Activated CD4-positive, CD25-positive, alpha-beta regulatory T cell treated with anti-CD3 and anti-CD28 coated beads, Interleukin-2, amount 50 U/mL, for 72 hours (primary cell): Measurements from ENCODE around the gene HYPK.

Experiments used
- DNase-seq: peaks from one replicate; pipeline ENCODE4 v3.0.0; 2021

HYPK gene, protein sequence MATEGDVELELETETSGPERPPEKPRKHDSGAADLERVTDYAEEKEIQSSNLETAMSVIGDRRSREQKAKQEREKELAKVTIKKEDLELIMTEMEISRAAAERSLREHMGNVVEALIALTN

DNA sequence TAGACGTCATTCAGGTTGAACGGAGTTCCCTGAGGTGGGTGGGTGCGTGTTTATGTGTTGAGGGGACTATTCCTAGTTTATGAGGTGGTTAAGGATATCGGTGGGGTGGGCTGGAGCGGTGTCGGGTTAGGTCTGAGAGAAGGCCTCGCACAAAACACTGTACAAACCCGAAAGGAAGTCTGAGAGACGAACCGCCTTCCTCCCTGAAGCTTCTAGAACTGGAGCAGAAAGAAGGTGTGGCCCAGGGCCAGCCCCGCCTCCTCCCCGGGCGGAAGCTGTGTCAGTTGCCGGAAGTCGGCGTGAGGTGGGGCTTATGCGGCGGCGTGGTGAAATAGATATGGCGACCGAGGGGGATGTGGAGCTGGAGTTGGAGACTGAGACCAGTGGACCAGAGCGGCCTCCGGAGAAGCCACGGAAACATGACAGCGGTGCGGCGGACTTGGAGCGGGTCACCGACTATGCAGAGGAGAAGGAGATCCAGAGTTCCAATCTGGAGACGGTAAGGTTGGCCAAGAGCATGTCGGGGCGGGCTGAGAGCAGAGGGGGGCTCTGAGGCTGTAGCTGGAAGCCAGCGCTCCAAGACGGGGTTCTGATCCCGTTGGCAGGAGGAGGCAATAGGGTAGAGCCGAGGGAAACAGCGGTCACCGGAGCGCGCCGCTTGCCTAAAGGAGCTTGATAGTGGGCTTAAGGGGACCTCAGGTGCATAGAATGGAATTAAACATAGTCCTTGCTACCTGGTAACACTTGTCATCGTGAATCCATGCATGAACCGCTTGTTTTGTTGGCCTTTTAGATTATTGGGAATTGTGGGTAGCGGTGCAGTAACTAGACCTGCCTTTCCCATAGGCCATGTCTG is at the start of gene HYPK:
Gene HYPK (plus strand): TSS at position 314 of the 856 bp plus-strand sequence. CDS start 24 bp downstream, at position 338.
- peak; percentile 91 for DNase-seq

GRCh38 chr15:43751885-43752284 is 48.5 kb upstream of the HYPK start:
- no peak for DNase-seq

DNA sequence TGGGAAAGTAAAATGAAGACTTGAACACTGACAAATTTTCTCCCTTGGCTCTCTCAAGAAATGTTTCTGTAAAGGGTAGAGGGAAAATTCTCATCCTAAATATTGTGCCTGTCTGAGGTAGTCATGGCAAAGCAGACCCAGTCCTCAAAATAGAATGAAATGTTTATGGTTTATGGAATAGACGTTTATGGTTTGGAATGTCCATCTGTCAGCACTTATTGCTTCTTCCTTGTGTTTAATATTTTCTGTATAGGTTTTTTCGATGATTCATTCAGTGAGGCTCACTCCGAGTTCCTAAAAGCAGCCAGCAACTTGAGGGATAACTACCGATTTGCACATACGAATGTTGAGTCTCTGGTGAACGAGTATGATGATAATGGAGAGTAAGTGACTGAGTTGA is 37.6 kb upstream of the HYPK start:
- no peak for DNase-seq

DNA sequence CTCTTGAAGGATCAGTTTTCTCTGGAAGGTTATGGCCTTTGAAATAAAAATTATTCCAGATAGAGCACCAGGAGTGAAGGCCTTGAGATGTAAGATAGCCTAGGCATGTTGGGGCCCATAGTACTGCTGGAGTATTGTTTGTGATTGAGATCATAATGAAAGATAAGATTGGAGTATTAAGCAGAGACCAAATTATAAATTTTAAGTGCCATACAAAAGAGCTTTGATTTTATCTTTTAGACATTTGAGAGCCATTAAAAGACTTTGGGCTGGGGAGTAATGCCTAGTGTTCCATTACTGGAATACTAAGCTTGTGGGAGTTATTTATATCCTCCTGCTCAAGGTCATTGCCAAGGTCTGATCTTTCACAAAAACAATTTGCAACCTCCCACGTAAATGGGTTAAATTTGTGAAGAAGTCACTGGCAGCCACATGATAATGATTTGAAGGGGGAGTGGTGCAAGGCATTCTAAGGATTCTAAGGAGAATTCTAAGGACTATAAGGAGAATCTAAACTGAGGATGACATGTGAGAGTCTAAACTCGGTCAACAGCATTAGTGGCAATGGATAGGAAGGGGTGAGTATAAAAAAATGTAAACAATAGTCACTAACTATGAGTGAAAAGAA is 36.5 kb upstream of the HYPK start:
- DNase-seq: no peak

- peak; percentile 57 for DNase-seq
Measured at GRCh38 chr15:43769584-43770228, 30.7 kb upstream of the HYPK start.

DNA sequence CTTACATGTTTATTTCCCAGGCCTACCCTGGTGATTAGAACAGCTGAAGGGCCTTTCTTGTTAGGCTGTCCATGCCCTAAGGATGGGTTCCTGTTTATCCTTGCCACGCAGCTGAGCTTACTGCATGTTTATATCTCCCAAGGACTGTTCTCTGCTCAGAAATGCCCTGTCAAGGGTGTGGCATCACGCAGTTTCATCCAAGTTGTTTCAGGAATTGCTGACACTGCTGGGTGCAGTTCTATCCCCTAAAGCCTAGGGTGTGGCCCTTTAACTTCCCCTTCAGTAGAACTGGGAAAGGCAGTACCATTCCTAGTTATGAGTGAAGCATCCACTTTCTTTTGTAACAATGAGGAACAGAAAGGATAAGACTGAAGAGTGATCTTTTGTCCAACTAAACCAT is 28.6 kb upstream of the HYPK start:
- no peak for DNase-seq

DNA sequence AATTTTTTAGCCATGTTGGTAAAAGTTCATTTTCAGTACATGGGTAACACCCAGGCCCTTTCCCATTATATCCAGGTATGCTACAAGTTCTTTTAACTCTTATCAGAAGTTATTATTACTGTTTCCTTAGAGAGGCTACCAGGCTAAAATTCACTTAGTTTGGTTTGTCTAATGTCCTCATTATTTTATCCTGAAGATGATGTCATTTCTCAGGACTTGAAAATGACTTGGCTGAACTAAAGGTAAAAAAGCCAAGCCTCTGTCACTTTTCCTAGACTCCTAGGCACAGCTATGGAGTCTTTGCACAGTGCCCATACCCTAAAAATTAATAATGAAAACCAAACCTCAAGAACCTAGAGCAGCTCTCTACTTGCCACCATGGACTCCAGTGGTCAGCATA is 27.8 kb upstream of the HYPK start:
- no peak for DNase-seq

DNA sequence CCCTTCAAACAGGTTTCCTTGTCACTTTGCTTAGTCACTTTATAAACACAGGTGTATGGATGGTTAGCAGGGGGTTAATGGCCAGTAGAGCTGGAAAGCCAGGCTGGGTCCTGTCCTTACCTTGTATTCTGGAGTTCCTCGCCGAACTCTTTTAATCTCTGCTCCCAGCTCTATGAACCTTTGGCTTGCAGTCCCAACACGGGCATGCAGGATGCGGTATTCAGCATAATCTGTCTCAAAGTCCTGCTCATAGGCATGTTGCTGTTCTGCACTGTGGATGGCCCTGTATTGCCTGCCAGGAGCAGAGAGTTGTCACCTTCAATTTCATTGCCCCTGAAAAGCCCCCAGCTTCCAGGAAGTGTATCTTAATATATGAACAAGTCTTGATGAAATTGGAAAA is 26.3 kb upstream of the HYPK start:
- no peak for DNase-seq

DNA sequence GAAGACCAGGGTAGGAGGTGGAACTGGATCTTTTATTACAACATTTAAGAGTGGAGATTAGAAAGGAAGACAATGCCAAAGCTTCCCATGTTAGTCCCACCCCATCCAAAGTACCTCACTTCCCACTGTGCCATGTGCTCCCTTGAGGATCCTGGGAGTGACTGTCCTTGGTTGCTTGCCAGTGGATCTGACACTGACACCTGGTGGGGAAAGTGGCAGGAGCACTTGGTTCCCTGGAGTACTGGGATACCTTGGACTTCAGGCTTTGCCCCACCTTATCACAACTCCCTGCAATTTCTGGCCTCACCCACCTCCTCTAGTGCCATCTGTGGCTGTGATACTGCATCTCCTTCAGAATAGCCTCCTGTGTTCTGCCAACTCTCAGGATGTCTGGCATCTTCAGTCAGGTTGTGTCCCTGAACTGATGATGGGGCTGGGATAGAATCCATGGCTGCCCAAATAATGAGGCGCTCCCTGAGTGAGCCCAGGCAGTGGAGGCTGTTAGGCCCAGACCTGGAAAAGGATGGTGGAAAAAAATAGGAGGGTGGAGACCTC is 24.9 kb upstream of the HYPK start:
- DNase-seq: no peak

- peak; percentile 36 for DNase-seq
Measured at GRCh38 chr15:43776101-43776717, 24.2 kb upstream of the HYPK start.

- DNase-seq: peak; percentile 66
Measured at GRCh38 chr15:43776718-43777266, 23.6 kb upstream of the HYPK start, which contains the start of gene ELL3. TSS of gene ELL3 (minus strand) at chr15:43776966. CDS start at chr15:43776901, 65 bp downstream.

DNA sequence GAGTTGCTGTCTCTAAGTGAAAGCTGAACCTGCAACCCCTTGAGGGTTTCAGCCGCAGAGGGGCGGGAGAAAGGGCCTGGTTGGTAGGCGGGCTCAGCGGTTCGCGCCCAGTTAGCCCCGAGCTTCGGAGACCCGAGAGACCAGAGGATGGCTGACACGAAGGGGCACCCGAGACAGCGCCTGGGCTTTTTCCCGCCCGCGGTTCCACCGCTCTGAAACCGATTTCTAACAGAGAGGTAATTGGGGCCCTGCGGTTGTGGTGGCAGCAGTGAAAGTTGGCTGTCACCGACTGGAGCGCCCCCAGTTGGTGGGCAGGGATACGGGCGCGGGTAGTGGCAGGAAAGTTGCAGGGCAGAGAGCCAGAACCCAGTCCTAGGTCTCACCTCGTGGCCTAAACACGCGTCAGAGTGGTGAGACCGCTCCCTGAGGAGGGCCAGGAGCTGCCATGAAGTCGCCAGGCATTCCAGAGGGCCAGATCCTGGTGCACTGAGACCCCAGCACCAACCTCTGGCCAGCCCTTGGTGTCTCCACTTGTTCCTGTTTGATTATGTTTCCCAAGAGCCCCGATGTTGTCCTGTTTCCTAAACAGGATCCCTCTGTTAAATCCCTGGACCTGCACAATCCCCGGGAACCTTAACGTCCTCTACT is 23.0 kb upstream of the HYPK start:
- DNase-seq: peak; percentile 72

GRCh38 chr15:43779016-43779415 is 21.4 kb upstream of the HYPK start:
- DNase-seq: no peak

DNA sequence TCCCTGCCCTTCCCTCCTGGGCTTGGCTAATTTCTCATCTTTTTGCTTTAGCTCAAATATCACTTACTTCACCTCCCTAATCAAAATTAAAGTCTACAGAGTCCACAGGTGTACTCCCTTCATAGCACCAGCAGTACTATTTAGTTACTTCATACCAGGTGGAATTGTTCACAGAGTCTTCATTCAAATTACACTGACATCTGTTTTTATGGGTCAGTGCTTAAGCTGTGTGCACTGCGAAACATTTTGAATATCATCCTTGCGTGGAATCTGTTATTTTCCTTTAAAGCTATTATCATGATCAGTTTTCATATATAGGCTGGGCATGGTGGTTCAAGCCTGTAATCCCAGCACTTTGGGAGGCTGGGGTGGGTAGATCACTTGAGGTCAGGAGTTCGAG is 11.0 kb upstream of the HYPK start:
- DNase-seq: no peak

- DNase-seq: peak; percentile 99
Measured at GRCh38 chr15:43791993-43792760, 8.2 kb upstream of the HYPK start, which contains the start of gene SERF2. TSS of gene SERF2 (plus strand) at chr15:43792320. CDS start at chr15:43792377, 57 bp downstream.

DNA sequence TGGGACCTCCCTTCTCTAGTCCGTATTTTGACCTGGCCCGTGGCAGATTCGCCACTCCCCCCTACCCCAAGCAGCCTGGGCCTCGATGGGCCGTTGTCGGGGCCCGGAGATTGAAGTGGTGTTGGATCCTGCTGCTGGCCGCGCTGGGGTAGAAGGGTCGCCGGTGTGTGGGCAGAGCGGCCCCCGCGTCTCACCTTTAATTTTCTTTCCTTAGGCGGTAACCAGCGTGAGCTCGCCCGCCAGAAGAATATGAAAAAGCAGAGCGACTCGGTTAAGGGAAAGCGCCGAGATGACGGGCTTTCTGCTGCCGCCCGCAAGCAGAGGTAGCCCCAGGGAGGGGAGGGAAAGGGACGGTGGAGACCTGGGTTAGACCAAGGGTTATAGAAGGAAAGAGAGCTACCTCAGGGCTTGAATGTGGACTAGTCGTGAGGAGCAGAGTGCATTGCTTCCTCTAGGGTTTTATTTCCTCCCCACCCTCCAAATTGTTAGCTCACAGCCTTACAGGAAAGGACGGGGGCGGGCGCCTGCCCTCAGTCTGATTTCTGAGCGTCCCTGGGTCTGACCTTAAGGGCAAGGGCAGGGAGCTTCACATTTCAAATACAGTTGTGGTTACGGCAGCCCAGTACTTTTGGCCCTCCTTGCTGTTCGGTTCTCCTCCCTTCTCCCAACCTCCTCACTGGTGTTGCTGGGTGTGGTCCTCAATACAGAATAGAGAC is 7.5 kb upstream of the HYPK start:
- peak; percentile 44 for DNase-seq

DNA sequence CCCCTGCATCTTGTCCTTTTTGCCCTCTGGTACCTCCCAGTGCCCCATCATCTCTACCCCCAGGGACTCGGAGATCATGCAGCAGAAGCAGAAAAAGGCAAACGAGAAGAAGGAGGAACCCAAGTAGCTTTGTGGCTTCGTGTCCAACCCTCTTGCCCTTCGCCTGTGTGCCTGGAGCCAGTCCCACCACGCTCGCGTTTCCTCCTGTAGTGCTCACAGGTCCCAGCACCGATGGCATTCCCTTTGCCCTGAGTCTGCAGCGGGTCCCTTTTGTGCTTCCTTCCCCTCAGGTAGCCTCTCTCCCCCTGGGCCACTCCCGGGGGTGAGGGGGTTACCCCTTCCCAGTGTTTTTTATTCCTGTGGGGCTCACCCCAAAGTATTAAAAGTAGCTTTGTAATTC is 6.8 kb upstream of the HYPK start:
- DNase-seq: no peak

GRCh38 chr15:43794269-43795037 is 5.9 kb upstream of the HYPK start:
- no peak for DNase-seq

GRCh38 chr15:43795197-43795596 is 5.2 kb upstream of the HYPK start:
- no peak for DNase-seq
